GM19240 (cell line): ENCODE results near the gene BRPF1.

Experiments
- DNase-seq: peaks from one replicate; pipeline ENCODE4 v3.0.0; 2011; ENCODE audit warnings: low spot score; ENCODE audit not compliant: insufficient read length

BRPF1 gene, protein sequence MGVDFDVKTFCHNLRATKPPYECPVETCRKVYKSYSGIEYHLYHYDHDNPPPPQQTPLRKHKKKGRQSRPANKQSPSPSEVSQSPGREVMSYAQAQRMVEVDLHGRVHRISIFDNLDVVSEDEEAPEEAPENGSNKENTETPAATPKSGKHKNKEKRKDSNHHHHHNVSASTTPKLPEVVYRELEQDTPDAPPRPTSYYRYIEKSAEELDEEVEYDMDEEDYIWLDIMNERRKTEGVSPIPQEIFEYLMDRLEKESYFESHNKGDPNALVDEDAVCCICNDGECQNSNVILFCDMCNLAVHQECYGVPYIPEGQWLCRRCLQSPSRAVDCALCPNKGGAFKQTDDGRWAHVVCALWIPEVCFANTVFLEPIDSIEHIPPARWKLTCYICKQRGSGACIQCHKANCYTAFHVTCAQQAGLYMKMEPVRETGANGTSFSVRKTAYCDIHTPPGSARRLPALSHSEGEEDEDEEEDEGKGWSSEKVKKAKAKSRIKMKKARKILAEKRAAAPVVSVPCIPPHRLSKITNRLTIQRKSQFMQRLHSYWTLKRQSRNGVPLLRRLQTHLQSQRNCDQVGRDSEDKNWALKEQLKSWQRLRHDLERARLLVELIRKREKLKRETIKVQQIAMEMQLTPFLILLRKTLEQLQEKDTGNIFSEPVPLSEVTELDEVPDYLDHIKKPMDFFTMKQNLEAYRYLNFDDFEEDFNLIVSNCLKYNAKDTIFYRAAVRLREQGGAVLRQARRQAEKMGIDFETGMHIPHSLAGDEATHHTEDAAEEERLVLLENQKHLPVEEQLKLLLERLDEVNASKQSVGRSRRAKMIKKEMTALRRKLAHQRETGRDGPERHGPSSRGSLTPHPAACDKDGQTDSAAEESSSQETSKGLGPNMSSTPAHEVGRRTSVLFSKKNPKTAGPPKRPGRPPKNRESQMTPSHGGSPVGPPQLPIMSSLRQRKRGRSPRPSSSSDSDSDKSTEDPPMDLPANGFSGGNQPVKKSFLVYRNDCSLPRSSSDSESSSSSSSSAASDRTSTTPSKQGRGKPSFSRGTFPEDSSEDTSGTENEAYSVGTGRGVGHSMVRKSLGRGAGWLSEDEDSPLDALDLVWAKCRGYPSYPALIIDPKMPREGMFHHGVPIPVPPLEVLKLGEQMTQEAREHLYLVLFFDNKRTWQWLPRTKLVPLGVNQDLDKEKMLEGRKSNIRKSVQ (N-terminal part only)

DNA sequence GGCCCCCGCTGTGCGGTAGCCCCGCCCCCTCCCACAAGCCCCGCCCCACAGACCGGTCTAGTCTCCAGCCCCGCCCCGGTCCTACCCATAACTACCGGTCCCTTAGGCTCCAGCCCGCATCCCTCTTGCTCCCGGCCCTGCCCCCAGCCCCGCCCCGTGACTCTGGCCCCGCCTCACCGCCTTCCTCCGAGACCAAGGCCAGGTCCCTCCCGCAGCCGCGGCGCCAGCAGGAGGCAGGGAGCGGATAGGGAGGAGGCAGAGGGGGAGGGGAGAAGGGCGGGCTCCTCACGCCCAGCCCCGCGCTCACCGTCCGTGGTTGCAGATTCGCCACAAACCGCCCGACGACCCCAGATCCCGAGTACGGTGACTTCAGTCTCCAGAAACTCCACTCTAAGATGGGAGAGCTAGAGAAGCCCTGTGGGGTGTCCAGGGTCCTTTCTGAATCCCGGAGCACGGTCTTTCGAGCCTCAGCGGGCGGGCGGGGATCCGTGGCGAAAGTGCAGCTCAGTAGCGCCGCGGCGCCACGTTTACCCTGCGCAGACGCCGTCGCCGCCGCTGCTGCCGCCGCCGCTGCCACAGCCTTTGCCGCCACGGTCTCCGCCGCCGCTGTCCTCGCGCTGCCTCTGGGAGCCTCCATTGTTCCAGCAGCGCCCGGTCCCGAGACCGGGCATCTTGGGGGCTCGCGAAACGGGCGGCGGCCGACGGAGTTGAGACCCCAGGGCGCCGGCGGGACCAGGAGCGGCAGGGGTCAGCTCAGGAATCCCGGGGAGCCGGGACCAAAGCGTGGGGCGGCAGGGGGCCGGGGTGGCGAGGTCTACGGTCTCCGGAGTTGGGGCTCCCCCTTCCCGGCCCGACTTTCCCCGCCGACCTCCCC is at the start of gene BRPF1:
BRPF1 (plus strand) TSS at position 530 of the 874 bp plus-strand sequence. CDS start 2,406 bp downstream, outside the sequence.
- DNase-seq, result peak; percentile 98

DNA sequence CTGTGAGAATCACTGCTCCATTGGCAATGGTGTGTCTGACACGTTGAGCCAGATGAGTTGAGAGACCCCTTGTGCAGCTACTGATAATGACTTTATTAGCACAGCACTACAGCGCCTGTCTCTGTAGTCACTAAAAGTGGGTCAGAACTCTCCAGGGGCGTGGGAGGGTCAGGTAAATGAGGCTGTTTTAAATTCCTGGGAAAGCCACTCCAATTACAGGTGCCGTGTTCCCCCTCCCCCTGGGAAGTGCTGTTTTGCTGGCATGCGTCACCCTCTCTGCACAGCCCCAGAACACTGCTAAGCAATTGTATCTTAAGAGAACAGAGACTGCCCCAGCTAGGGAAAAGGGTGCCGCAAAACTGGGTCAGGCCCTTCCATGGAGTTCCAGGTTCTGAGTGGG is 49.4 kb upstream of the BRPF1 start:
- no peak for DNase-seq

DNA sequence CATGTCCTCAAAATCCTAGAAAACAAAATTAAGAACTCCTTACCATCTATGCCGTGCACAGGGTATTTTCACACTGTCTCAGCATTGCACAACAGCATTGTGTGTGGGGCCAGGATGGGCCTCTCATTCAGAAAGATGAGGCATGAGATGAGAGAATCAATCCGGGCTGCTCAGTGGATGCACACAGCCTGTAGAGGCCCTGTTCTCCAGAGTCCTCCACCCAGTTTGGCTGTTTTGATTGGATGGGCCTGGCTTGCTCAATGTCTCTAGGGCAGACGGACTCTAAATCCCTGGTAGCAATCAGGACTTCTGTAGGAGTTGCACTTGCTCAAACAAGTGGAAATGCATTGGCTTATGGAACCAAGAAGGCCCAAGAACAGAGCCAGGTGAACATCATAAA is 48.1 kb upstream of the BRPF1 start:
- DNase-seq, result no peak

DNA sequence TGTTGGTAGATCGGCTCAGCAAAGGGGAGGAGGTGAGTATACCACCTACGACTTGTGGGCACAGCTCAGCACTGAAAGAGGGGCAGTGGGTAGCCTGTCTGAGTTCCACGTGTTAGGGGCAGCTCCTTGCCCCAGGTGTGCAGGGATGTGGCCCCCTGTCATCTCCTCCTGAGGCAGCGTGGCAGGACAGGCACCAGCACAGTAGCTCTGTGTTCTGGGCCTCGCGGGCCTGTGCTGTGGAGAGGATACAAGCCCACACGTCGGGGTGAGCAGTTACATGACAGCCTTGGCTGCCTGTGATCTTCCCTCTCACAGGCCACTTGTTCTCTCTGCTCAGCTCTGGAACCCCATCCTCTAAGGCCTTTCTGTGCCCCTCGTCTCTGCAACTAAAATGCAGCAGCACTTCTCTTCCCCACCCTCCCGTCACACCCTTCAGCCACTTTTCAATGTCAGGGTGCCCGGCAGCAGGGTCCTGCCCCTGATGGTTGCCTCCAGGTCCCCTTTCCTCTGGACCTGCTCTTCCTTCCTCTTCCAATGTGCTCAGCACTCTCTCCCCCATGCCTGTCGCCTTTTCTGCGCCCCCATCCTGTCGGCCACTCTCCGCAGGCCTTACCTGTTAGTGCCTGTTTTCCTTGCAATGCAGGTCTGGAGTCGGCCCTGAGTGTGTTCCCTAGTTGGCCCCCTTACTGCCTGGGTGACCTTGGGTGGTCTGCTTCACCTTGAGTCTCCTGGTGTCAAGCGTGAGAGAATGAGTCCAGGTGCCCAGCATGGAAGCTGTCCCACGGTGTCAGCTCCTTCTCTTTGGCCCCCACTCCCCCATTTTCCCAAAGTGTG is 46.1 kb upstream of the BRPF1 start:
- DNase-seq, result no peak

DNA sequence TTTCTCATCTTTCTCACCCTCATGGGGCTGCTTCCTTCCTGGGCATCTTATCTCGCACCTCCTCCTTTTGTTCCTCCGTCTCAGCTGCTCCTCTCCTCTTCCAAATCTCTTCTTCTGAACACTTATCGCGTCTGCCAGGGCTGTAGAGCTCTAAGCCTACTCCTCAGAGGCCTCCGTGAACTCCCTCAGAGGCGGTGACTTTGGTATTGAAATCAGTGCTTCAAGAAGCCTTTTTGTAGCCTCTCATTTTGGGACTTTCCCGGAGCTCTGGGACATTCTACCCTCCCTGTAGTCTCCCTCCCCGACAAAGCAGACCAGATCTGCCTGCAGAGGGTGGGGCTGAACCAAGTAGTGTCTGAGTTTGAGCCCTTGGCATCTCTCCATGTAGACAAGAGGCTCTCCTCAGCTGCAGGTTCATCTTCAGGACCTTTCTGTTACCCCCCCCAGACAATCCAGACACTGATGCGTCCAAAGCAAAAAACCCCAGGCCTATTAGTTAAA is 45.4 kb upstream of the BRPF1 start:
- no peak for DNase-seq

DNA sequence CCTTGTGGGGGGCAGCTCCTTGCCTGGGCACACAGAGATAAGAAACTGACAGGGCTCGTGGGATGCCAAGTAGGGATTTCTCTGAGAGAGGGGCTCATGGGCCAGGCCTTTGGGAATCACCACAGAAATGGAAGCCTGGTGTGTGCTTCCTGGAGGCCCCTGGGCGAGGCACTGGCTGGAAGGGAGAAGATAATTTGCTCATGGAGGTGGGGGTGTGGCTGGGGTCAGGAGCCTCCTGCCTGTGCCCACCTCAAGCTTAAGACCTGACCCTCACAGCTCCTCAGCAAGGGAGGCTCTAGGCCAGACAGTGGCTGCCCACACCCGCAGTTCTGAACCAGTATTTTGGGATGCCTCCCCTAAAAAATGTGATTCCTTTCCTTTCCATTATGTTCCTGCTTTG is 44.8 kb upstream of the BRPF1 start:
- no peak for DNase-seq

DNA sequence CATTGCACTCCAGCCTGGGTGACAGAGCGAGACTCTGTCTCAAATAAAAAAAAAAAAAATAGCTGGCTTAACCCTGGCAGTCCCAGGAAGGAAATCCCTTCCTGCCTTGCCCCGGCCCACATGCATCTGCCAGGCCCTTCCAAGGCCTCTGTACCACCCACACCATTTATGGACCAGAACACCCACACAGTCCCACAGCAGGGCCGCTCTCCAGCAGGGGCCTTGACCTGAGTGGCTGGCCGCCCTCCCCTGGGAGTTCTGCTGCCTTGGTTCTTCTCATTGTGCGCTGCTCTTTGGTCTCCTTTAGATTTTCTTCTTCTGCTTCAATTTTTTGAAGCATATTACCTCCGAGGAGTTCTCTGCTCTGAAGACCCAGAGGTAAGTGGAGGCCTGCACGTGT is 44.0 kb upstream of the BRPF1 start:
- no peak for DNase-seq

DNA sequence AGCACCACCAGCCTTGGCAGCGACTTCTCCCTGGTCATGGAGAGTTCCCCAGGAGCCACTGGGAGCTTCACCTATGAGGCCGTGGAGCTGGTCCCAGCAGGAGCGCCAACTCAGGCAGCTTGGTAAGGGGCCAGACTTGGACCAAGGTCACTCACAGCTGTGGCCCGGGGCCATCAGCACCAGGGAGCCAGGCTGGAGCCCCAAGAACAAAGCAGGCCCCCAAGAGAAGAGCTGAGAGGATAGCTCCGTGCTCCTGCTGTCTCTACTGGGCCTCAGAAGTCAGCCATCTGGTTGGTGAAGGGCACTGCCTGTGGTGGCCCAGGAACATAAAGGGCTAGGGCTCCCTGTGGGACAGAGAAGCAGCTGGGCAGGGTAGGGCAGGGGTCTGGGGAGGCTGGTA is 42.6 kb upstream of the BRPF1 start:
- no peak for DNase-seq

DNA sequence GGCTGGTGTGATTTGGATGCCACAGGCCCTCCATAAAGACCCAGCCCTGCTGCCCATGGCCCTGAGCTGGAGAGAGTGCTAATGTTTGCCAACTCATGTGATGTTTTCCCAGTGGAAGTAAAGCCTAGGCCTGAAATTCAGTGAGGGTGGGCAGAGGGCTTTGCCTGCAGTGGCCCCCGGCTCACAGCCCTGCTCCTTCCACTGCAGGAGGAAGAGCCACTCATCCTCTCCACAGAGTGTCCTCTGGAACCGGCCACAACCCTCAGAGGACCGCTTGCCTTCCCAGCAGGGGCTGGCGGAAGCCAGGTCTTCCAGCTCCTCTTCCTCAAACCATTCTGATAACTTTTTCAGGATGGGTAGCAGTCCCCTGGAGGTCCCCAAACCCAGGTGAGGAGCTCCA is 41.8 kb upstream of the BRPF1 start:
- DNase-seq, result no peak

DNA sequence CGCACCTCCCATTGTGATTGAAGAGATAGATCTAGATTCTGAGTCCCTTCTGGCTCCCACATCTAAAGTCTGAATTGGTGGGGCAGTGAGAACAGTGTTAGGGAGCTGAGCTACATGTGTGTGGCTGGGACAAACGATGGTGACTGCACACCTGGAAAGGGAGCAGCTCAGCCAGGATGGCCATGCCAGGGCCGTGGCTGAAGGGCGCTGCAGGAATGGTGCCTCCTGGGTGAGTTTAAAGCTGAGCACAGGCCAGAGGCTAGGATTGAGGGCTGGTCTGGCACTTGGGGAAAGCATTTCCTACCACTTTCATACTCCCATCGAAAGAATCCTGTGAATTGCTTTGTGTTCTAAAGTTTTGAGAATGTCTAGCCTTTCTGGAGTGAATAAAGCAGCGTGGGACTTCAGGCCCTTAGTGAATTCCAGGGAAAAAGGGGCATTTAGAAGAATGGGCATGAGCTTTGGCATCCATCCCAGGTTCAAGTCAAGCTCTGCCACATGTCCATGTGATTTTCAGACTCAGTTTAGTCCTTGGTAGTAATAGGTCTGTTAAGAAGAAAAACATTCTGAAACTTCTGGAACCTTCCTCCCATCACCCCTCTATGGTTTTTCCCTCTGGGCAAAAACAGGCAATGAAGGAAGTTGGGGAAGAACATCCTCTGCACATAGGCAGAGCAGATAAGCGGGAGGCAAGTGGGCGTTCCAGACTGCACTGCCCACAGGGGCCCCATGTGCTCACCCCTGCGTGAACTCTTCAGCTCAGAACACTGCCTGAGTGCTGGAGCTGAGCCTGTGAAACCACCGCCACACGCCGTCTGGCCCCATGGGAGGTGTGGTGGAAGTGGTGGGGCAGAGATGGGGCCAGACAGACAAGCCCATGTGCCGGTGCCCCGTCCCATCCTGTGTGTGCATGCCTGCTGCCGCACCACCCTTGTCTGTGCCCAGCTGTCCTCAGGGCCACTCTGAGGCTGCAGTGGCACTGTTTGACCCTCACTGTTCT is 40.8 kb upstream of the BRPF1 start:
- peak; percentile 50 for DNase-seq

DNA sequence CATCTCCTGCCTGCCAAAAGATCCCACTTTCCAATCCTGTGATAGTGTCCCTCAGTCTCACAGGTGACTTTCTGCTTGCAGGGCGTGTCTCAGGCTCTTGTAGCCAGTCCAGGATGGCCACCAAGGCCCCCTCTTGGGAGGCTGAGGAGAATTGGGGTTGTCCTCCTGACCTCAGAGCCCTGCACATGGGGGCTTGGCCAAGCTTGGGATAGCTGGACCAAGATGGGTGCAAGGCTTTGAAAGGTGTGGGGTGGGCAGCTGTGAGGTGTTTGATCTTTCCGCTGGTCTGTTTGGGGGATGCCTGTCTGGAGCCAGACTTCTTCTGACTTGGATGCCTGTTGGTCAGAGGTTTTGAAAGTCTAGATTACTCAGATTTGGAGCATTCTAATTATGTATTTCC is 39.9 kb upstream of the BRPF1 start:
- no peak for DNase-seq

DNA sequence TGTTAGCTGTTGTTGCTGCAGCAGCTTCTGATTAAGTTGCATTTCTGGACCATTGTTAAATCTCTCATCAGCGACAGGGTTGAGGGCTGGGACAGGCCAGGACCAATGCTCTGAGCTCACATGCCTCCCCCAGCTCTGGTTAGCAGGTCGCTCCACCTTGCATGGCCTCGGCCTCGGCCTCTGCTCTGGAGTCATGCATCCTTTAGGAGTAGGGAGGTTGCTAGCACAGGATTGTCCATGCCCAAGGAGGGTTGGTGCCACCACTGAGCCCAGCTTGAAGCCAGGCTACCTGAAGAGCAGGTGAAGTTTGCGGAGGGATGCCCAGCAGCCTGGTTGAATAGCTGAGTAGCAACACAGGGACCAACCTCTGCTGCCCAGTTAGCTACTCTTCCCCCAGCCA is 39.1 kb upstream of the BRPF1 start:
- DNase-seq, result no peak

DNA sequence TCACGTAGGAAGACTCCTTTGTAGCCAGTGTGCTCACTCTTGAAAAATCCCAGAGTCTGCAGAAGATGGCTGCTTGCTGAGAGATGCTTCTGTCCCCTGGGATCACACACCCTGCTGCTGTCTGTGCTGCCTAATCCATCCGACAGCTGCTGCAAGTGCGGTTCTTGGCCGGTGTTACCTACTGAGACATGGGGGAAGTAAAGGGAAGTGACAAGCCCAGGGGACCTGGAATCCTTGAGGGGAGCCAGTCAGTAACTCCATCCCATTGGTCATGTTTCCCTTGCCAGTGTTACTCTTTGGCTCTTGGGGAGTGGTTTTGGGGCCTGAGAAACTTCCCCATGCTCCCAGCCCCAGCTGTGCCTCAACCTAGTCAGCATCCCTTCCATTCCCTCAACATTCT is 36.2 kb upstream of the BRPF1 start:
- DNase-seq, result no peak

DNA sequence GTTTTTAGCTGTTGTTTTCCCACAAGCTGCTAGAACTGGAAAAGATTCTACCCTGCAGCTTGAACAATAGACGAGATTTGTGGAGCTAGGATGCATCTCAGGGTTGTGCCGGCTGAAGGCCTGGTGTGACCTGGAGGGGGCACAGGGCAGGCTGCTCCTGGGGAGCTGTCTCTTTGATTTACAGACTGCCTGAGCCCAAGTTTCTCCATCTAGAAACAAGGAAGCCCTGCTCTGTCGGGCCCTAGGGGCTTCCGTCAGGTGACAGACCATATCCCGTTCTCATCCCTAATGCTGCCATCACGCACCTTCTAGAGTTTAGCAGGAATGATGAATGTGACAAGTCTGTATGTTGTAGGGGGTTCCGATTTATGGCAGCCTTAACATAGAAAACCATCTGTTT is 35.8 kb upstream of the BRPF1 start:
- no peak for DNase-seq

DNA sequence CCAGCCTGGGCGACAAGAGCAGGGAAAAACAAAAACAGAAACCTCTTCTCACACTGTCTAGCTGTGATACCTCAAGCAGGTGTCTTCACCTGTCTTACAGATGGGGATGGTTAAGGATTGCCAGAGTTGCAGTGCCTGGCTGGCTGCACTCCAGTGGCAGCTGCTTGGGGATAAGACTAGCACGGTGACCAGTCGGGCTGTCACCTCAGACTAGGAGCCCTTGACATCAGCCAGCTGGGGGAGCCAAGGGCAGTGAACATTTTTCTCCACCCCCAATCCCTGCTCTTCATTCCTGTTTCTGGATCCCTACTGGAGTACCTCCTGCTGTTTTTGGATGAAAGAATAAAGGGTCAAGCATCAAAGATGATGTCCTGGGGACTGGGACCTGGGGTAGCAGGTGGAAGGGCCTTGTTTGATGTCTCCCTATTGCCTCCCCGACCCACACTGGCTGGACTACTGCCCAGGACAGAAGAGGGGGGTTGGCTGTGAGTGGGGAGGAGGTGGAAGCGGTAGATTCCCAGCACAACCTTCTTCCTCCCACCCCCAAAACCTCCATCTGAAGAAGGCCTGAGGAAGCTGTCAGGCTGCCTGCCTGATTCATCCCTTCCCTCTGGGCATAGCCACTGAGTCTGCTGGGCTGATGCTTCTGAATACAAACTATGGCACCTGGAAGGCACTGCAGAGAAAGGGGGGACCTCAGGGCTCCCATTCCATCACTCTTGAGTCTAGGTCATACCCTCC is 34.9 kb upstream of the BRPF1 start:
- DNase-seq, result no peak

DNA sequence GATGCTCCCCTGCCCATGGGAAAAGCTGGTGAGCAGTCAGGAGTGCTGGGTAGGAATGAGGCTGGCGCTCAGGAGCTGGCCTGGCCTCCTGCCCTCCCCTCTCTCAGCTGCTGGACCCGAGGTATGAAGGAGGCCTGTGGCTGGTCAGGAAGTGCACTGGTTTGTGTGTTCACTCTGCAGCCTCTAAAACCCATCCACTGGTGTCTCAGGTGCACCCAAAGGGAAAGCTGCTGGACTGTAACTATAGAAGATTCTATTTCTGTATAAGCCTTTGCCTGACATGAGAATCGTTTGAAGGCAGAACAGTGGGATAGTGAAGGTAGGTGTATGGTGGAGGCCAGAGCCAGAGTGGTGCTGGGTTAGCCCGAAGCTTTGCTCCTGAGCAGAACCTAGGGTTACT is 33.6 kb upstream of the BRPF1 start:
- DNase-seq, result no peak

DNA sequence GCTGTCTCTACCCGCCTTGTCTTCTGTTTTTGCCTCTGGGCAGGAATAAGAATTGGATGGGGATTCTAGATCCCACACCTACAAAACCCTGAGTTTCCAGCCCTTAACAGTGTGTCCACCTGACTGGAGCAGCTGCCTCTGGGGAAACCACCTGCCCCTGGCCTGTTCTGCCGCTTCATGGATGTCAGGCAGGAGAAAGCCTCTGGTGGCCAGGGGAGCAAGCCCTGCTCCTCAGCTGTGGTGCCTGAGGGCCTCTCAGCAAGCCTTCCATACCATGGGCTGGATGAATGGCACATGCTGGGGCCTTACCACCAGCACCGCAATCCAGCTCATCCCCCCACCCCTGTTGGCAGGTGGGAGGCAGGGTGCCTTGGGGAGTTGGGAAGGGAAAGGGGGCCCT is 33.2 kb upstream of the BRPF1 start:
- no peak for DNase-seq

DNA sequence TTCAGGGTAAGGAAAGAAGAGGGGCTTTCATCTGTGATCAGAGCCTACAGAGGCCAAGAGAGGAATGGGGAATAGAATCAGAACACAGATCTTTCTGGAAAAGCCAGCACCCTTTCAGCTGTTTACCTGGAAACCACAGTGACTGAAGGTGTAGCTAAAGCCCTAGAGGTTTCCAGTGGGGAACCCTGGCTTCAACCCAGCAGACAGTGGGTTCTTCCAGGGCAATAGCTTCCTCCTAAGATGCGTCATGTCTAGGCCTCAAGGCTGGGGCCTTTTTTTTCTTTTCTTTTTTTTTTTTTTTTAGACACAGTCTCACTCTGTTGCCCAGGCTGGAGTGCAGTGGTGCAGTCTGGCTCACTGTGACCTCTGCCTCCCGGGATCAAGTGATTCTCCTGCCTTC is 31.0 kb upstream of the BRPF1 start:
- DNase-seq, result no peak
